Keratinocyte (primary cell): Measurements from ENCODE around the gene ESX1. TPM values are rescaled to one million over a fixed set of nuclear protein-coding genes. Genes with fewer than 3 reads are reported as not detected.

ENCODE experiments used
- DNase-seq: peaks from one replicate; pipeline ENCODE4 v3.0.0-alpha.2; 2011; ENCODE audit warnings: low read depth, missing footprints, low spot score
- FAIRE-seq: peaks from 2 replicates; lab custom pipeline; 2011; peaks lifted over from hg19 to GRCh38; lab: Jason Lieb, UNC
- H2AFZ ChIP-seq: 2 replicates; pipeline ENCODE4 v1.6.0; 2012; ENCODE audit warnings: low read length, control low read depth, inconsistent platforms; ENCODE audit not compliant: control insufficient read depth
- H3K27ac ChIP-seq: 2 replicates; pipeline ENCODE4 v1.5.1; 2011; ENCODE audit warnings: low read length; ENCODE audit not compliant: control insufficient read depth, insufficient read depth
- H3K27me3 ChIP-seq: 3 replicates; pipeline ENCODE4 v1.6.0; 2011; ENCODE audit warnings: low read length; ENCODE audit not compliant: control insufficient read depth, insufficient read depth; ENCODE audit errors: extremely low read depth
- H3K36me3 ChIP-seq, 2 experiments: 2 replicates in 1 of 2; 3 replicates in 1 of 2; pipeline ENCODE4 v1.5.1; 2011; ENCODE audit warnings: low read length in 2 of 2, mild to moderate bottlenecking in 1 of 2; ENCODE audit not compliant: control insufficient read depth in 2 of 2, insufficient read depth in 2 of 2; ENCODE audit errors: extremely low read depth in 1 of 2
- H3K4me1 ChIP-seq: 3 replicates; pipeline ENCODE4 v1.5.1; 2011; ENCODE audit warnings: low read length; ENCODE audit not compliant: control insufficient read depth, insufficient read depth; ENCODE audit errors: extremely low read depth
- H3K4me2 ChIP-seq: 3 replicates; pipeline ENCODE4 v1.6.0; 2011; ENCODE audit warnings: low read depth, low read length; ENCODE audit not compliant: control insufficient read depth, insufficient read depth; ENCODE audit errors: extremely low read depth
- H3K4me3 ChIP-seq, 3 experiments: fragments of 200-600 bp in 1 of 3; sonication (generic) in 1 of 3; 2 replicates in 2 of 3; 3 replicates in 1 of 3; pipeline ENCODE4 v1.5.1; 2011 to 2016; ENCODE audit warnings: low read length in 3 of 3, mild to moderate bottlenecking in 3 of 3, control low read depth in 2 of 3, inconsistent platforms in 1 of 3, low read depth in 1 of 3, mixed read lengths in 1 of 3, mixed run types in 1 of 3, moderate library complexity in 1 of 3; ENCODE audit not compliant: control insufficient read depth in 2 of 3, insufficient read depth in 2 of 3; ENCODE audit errors: extremely low read depth in 1 of 3
- H3K79me2 ChIP-seq: 2 replicates; pipeline ENCODE4 v1.6.0; 2012; ENCODE audit warnings: low read length; ENCODE audit not compliant: control insufficient read depth, insufficient read depth
- H3K9ac ChIP-seq: 3 replicates; pipeline ENCODE4 v1.6.0; 2011; ENCODE audit warnings: low read length; ENCODE audit not compliant: control insufficient read depth, insufficient read depth; ENCODE audit errors: extremely low read depth
- H3K9me1 ChIP-seq: 3 replicates; pipeline ENCODE4 v1.6.0; 2011; ENCODE audit warnings: low read length; ENCODE audit not compliant: control insufficient read depth, insufficient read depth; ENCODE audit errors: extremely low read depth
- H3K9me3 ChIP-seq: 2 replicates; pipeline ENCODE4 v1.5.1; 2012; ENCODE audit warnings: low read depth, low read length; ENCODE audit not compliant: control insufficient read depth
- H4K20me1 ChIP-seq: 3 replicates; pipeline ENCODE4 v1.6.0; 2011; ENCODE audit warnings: low read length; ENCODE audit not compliant: control insufficient read depth, insufficient read depth; ENCODE audit errors: extremely low read depth
- EZH2 ChIP-seq: IDR thresholded peaks from one replicate; pipeline ENCODE4 v1.6.1; 2012; ENCODE audit warnings: inconsistent platforms, mild to moderate bottlenecking, low read length, moderate library complexity
- dilution Hi-C: fragments of 300-500 bp; cut with MboI; formaldehyde crosslinking; loops from one replicate; pipeline ENCODE4 v1.7.0; 2020; ENCODE audit warnings: low sequenced_read_pairs; ENCODE audit not compliant: extremely low pct_ligation_motif_present
- polyA plus RNA-seq, 5 experiments: library from polyadenylated mRNA; depleted of rRNA in 3 of 5; stranded (reverse) in 3 of 5; stranded (forward) in 1 of 5; unstranded in 1 of 5; fragments of >200 nt; gene quantifications; 1 replicate in 1 of 5; 2 replicates in 3 of 5; 3 replicates in 1 of 5; pipeline versions ENCODE4 v1.2.1 to v1.2.3, GENCODE V29; 2011 to 2012; ENCODE audit warnings: missing spikeins in 2 of 5, low read depth in 1 of 5, low replicate concordance in 1 of 5
- TF ChIP-seq, protein P1 (sequence below), 3 experiments: IDR thresholded peaks in 1 of 3; conservative IDR thresholded peaks in 1 of 3; optimal IDR thresholded peaks in 1 of 3; 2 replicates in 2 of 3; 3 replicates in 1 of 3; pipeline versions ENCODE3 to v1.5.1; 2011; ENCODE audit warnings: low read length in 3 of 3, mild to moderate bottlenecking in 3 of 3, moderate library complexity in 2 of 3, control low read depth in 1 of 3, inconsistent platforms in 1 of 3; ENCODE audit not compliant: insufficient read depth in 2 of 3; ENCODE audit errors: extremely low read depth in 1 of 3

ESX1 gene
- polyA plus RNA-seq, 1 donor (not counting 4 experiments of a cell fraction or from before 2014, with no cell fraction given), result not detected

DNA sequence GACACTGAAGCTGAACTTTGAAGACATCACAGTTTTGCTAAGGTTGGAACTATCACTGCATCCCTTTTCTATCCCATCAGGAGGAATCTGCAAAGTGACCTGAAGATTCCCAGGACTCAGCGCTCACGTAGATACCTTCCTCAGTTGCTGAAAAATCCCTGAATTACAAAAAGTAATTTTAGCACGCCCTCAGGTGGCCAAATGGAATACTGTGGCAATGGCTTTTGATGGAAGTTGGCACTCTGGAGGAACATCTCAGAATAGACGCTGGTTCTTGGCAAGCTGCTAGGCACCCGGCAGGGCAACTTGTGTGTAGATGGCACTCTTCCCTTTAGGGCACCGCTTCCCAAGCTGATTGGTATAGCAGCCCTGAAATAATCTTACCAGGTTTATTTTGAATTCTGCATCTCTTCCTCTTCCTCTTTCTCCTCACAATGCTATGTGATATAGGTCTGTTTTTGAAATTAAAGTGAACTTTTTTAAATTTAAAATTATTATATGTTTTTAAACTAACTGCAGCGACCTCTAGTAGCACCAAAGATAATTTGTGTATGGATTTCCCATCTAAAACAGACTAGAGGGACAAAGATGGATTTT lies 16.3 kb upstream of the ESX1 start:
- dilution Hi-C loops, result no loop called here
- no peaks in the 10 kb centered on the region for H3K27me3 ChIP-seq
- peak overlapping the region in 1 of 3 experiments; percentile 14 for H3K4me3 ChIP-seq
- H3K27ac ChIP-seq, result no peak overlapping the region
- no peaks in the 10 kb centered on the region for H3K9me3 ChIP-seq
- H3K36me3 ChIP-seq, result no peaks in the 10 kb centered on the region
- H3K79me2 ChIP-seq, result no peaks in the 10 kb centered on the region
- peak; percentile 85 for FAIRE-seq
- no peaks in the 10 kb centered on the region for H3K9me1 ChIP-seq
- TF ChIP-seq, protein P1, sequence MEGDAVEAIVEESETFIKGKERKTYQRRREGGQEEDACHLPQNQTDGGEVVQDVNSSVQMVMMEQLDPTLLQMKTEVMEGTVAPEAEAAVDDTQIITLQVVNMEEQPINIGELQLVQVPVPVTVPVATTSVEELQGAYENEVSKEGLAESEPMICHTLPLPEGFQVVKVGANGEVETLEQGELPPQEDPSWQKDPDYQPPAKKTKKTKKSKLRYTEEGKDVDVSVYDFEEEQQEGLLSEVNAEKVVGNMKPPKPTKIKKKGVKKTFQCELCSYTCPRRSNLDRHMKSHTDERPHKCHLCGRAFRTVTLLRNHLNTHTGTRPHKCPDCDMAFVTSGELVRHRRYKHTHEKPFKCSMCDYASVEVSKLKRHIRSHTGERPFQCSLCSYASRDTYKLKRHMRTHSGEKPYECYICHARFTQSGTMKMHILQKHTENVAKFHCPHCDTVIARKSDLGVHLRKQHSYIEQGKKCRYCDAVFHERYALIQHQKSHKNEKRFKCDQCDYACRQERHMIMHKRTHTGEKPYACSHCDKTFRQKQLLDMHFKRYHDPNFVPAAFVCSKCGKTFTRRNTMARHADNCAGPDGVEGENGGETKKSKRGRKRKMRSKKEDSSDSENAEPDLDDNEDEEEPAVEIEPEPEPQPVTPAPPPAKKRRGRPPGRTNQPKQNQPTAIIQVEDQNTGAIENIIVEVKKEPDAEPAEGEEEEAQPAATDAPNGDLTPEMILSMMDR (optimal IDR thresholded peaks at IDR 0.05 in 1 of 3, IDR thresholded peaks at IDR 0.05 in 1 of 3, conservative IDR thresholded peaks at IDR 0.05 in 1 of 3; ENCODE audit: extremely low read depth in 1 of 3, insufficient read depth in 2 of 3, low read length in 3 of 3), result peak; percentile 63 to 76 (median 65)
- no peak for TF ChIP-seq EZH2
- peak; percentile 9 for DNase-seq
- H3K4me2 ChIP-seq, result peak overlapping the region; percentile 48
- no peaks in the 10 kb centered on the region for H3K4me1 ChIP-seq
- no peaks in the 10 kb centered on the region for H4K20me1 ChIP-seq
- H3K9ac ChIP-seq, result no peak overlapping the region
- H2AFZ ChIP-seq, result no peak overlapping the region

DNA sequence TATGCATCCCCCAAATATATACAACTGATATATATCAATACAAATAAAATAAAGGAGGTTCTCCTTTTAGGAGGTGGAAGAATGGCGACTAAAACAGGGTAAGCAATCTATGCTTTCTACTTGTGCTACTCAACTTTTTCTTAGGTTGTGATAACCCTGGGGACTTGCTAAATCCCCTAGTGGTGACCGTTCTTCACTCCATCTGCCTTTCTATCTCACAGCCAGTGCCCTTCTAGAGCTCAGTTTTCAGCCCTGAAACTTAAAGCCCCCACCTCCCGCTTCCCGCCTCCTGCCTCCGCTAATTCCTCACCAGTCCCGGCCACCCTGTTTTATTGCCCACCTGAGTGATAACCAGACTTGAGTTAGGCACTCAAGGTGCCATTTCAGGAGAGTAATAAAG lies 15.5 kb upstream of the ESX1 start:
- H3K4me2 ChIP-seq, result no peak overlapping the region
- H3K4me3 ChIP-seq, result no peak overlapping the region
- H3K27me3 ChIP-seq, result no peaks in the 10 kb centered on the region
- no peaks in the 10 kb centered on the region for H3K36me3 ChIP-seq
- no peak overlapping the region for H3K27ac ChIP-seq
- no peaks in the 10 kb centered on the region for H3K4me1 ChIP-seq
- H4K20me1 ChIP-seq, result no peaks in the 10 kb centered on the region
- TF ChIP-seq EZH2, result no peak
- TF ChIP-seq, protein P1 (optimal IDR thresholded peaks at IDR 0.05 in 1 of 3, IDR thresholded peaks at IDR 0.05 in 1 of 3, conservative IDR thresholded peaks at IDR 0.05 in 1 of 3; ENCODE audit: extremely low read depth in 1 of 3, insufficient read depth in 2 of 3, low read length in 3 of 3), result no peak
- H3K79me2 ChIP-seq, result no peaks in the 10 kb centered on the region
- no peak for FAIRE-seq
- dilution Hi-C loops, result no loop called here
- no peak overlapping the region for H3K9ac ChIP-seq
- H3K9me1 ChIP-seq, result no peaks in the 10 kb centered on the region
- no peaks in the 10 kb centered on the region for H3K9me3 ChIP-seq
- DNase-seq, result no peak
- no peak overlapping the region for H2AFZ ChIP-seq
